Hematopoietic multipotent progenitor cell treated with erythropoietin and hydrocortisone succinate and interleukin-3 and kit ligand, for 15 days (in vitro differentiated cells): ENCODE results near the gene TUBB.
"Not testable (repeated sequence)": the region's sequence is repeated elsewhere in the genome, so short reads cannot be mapped to it uniquely, and the experiment has no call there.

ENCODE experiments used
- DNase-seq: peaks from one replicate; pipeline ENCODE4 v3.0.0-alpha.2; 2015; ENCODE audit warnings: low spot score

The TUBB gene

DNA sequence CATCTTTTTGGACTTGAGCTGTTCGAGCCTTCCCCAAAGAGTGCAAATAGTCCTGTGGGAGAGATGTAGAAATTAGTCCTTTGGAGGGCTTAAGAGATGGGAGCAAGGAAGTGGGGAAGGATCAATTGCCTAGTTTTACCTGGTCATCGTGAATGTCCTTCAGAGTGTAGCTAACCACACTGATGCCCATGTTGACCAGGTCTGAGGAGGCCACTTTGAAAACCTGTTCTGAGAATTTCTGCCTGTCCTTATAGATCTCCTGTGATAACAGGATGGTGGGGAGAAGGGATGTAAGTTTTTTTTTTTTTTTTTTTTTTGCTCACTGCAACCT is 20.4 kb downstream of the TUBB start:
- no peak for DNase-seq

DNA sequence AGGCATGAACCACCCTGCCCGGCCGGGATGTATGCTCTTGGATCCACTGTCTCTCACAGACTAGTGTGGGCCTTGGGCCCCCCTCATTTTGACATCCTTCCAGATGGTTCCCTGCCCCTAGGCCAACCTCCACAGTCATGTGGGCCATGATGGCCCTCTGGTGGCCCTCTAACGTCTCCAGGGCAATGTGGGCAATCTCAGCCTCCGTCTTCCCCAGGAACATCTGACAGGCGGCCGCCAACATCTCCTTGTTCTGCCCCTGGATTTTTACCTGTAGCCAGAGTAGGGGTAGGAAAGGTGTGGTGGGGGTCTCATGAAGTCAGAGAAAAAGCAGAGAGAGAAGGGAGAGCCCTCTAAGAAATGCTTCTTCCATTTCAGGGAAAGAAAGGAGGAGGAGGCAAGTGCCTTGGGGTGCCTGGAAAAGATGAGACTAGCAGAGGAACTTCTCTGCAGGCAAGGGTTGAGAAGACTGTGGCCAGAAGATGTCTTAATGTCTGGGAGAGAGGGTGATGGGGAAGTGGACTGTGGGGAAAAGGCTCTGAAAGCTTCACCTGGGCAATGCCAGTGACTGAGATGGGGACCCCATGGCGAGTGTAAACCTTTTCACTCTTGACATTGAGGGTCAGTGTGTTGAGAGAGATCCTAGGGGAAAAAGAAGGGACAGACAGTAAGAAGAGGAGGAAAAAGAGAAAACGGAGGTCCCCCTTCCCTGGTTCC is 21.1 kb downstream of the TUBB start:
- DNase-seq: no peak

DNA sequence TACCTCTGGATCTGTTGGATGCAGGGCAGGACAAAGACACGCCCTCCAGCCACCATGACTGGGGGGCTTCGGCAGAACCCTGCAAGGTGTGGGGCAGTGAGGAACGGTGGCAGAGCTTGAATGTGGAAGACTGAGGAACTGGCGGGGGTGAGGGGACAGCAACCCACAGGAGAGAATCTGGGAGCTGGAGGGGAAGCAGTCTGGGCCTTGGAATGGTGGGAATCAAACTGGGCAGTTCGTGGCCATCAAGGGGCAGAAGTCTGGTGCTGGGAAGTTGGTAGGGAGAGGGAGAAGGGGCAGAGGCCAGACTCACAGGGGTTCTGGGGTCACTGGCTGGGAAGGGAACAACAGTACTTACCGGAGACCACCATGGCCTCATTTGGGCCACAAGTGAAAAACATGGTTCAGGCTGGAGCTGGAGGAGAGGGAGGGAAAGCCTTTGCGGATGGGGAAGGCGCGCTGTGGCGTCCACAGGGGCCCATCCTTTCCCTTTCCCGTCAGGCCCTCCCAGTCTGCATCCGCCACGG is 21.7 kb downstream of the TUBB start:
- no peak for DNase-seq

DNA sequence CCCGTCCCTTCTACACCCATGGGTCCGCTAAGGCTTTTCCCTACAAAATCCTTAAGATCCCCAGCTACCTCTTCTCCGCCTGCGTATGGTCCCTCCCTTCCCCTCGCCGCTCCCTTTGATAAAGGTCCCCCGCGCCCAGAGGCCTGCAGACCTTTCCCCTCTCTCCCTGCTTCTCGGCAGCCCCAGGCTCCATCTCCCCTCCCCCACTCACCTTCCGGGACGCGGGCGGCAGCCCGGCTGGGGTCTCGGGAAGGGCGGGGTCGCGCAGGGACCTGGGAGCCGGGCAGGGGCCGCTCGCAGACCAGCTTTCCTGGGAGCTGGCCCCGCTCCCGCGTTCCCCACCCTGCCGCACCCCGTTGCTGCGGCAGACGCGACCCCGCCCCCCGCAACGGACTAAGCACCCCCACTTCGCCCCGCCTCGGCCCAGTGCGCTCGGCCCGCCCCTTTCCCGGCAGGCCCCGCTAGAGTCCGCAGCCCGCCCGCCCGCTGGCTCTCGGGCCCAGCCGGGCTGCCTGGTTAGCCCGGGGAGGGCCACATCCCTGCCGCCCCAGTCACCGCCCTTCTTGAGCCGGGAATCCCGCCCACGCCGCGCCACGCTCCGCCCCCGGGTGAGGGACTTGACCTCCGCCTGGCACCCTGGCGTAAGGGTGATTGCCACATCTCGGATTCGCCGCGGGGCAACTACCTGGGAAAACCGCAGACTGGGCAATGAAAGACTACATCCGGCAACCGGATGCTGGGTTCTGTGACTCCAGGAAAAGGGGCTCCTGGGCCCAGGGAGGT is 22.4 kb downstream of the TUBB start, which contains the start of gene FLOT1:
FLOT1 (minus strand) TSS at position 372 of the 783 bp plus-strand sequence. CDS start 498 bp downstream, outside the sequence.
- peak; percentile 92 for DNase-seq

DNA sequence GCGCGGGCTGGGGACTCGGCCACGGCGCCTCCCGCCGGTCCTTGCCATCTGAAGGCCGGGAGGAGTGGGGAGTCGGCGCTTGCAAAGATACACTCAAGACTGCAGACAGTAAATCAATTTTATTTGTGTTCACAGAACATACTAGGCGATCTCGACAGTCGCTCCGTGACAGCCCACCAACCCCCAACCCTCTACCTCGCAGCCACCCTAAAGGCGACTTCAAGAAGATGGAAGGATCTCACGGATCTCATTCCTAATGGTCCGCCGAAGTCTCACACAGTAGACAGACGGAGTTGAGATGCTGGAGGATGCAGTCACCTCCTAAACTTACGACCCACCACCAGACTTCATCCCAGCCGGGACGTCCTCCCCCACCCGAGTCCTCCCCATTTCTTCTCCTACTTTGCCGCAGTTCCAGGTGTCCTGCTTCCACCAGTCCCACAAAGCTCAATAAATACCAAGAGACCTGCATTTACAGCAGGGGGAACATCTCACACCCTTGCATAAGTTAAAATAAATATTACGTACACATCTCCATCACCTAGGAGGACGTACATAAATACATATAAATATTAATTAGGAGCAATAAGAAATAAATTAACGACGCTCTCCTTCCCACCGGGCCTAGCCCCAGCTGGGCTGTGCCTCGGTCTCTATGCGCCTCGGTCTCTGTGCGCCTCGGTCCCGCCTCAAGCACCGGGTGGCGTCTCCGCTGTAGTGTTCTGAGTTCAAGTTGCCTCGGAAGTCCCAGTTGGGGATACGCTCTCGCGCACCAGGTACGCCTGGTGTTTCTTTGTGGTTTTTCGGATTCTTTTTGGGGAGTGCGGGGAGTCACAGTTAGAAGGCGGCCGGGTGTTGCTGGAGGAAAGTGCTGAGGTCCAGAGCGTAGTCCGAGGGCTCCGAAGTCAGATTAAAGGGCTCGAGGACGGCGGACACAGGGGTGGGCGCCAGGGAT is 23.2 kb downstream of the TUBB start:
- peak; percentile 33 for DNase-seq

DNA sequence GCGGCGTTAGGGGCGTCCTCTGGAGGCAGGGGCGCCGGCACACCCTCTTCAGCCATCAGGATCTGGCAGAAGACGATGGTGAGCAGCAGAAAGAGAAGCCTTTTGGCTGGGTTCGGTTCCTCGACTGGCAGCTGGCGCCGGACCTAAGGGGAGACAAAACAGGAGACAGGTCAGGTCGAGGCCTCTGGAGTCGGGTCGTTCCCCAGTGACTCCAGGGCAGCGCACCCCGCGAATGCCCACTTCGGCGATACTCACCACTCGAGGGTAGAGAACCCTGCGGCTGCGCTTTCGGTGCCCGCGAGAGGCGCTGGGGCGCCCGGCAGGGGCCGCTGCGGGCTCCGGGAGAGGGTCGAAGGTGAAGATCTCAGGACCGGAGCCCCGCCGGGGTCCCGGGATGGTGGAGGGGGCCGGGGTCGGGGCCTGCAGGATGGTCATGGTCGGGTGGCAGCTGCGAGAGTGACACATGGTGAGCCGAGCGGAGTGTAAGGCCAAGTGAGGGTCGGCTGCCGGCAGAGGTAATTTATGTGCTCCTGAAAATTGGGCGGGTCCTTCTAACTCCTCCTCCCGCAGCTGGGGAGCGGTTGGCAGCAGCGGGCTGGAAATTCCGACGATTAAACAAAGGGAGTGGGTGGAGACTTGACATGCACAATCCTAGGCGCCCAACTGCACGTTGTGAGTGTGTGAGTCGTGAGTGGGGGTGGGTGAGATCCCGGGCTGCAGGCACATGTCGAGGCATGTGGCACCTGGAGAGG is 24.1 kb downstream of the TUBB start, which contains the start of gene IER3:
IER3 (minus strand) TSS at position 494 of the 752 bp plus-strand sequence; CDS start at position 465, 29 bp downstream.
- DNase-seq: peak; percentile 74

DNA sequence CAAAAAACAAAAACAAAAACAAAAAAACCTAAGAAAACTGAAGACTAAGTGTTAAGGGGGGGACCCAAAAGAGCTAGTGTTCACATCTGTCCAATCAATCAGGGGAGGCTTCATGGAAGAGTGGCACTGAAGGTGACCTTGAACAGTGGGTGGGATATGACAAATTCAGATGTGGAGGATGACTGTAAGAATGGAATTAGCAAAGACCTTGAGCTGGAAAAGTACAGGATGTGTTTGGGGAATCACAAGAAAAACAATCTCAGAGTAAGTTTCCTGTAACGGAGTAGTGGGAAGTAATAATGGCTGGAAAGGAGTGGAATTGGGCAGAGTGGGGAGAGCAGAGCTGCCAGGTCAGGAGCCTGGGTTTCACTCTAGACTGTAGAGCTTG is 27.1 kb downstream of the TUBB start:
- DNase-seq: no peak

DNA sequence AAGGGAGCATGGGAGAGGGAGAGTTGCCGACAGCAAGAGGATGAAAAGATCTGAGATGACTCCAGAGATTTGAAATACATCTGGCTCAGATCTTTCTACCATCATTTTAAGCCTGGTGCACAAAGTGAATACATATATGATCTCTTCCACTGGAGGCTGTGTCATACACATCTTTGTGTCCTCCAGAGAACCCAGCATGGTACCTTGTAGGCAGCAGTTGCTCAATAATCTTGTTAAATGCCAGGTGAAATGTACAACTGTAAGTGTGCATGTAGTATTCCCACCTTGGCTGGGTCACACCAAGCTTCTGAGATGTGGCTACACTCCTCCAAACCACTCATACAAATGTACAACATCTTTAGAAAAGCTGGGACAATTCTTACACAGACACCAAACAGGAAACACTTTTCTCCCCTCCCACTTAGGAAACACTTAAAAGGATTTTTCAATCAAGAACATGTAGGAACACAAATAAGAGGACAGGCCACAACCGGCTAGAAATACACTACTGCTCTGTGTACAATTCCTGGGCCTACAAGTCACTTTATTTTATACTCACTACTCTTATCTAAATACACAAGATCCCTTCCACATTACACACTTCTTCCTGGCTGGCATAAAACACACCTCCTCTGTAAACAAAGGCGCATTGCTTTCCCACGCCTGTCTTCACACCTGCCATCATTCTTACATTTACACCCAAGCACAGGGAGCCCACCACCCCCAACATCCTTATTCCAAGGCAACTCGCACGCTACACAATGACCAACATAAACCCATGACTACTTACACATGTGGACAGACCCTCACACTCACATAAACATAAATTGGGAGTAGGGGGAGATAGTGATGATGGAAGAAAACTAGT is 28.0 kb downstream of the TUBB start:
- no peak for DNase-seq

DNA sequence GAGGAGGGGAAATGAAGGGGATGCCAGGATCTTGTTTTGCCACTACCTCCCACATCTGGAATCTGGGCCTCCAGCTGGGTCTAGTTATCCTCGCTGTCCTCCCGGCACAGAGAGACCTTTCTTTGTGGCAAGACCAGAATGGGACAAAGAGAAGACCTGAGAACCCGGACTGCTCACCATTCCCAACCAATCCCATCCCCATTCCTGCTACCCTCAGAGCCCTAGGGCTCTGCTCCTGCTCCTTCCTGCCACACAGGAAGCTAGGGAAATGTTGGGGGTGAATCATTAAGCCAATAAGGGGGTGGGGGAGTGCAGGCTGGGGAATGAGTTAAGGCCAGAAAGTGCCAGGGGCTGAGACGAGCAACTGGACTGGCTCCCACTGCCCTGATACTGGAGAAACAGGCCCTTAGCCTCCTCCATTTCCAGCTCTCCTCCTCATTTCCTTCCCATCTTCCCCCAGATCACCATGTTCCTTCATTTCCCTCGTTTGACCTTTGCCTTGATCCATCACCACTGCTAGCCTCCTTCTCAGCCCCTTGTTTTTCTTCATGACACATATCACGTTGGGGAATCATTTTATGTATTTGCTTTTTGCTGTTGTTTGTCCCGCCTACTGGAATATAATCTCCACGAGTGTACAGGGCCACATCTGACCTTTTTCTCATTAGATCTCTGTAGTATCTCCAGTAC is 28.8 kb downstream of the TUBB start:
- no peak for DNase-seq

DNA sequence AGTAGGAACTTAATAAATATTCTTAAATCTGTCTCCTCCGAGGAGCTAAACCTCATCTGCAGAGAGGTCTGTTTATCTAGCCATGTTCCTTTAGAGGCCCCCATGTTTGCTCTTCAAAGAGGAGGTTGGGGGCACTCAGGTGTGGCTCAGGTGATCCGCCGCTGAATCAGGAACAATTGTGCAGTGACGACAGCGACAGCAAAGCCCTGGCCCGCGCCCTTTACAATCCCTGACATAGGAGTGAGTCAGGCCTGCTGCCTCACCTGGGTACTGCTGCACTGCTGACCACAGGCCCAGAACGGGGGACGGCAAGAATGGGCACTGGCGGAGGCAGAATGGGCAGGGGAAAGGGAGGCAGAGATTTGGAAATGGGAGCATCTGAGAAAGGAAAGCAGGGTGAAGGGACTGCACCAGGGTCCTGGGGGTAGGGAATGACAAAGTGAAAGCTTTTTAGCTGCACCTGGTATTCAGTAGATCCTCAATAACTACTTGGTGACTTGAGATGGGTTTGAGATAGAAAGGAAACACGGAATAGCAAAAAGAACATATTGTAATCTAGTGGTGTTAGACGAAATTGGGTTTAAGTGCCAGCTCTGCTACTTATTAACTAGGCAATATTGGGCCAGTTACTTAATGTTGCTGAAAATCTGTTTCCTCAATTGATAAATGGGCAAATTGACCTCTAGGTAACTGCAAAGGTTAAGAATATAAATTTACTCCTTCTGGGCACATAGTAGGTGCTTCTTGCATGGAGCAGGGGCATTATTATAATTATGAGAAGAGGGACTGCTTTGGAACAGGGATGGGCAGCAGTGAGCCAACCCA is 29.6 kb downstream of the TUBB start:
- DNase-seq: no peak

DNA sequence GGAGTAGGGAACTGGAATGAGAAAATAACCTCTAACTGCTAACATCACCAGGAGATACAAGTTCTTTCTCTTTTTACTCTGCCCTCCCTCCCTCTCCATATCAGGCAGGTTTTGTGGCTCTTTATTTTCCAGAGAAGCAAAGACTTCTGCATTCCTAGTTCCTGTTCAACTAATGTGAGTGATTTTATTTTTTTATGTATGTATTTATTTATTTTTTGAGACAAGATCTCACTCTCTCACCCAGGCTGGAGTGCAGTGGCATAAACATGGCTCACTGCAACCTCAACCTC is 30.2 kb downstream of the TUBB start:
- DNase-seq: no peak

DNA sequence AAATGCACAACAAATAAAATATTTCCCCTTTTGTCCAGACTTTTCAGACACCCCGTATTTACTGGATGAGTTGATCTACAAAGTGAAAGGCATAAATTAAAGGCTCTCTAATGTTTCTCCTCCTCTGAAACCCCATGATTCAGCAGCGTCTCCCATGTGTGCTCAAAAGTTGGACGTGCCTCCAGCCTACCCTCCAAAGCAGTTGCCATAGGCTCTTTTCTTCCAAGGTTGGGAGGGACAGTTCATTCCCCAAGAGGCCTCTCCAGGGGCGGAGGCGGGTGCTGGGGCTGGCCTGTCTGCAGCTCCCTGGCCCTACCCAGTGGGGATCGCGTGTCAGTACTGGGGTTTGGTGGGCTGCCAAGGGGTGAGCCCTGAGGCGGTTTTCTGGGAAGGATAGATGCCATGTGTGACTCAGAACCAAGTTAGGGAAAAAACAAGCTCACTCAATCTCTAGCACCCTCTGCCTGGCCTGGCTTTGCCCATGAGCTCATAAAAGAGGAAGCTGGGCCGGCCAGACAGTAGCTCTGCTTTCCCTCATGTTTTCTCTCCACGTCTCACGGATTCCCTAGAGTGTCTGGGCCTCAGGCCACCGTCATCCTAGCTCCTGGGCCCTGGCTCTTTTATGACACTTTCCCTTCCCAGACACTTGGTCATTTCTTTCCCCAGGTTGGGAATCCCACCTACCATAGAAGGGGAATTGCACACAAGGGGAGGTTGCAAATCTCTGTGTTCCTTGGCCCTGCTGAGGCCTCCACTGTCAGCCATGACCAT is 32.2 kb downstream of the TUBB start:
- DNase-seq: peak; percentile 59

DNA sequence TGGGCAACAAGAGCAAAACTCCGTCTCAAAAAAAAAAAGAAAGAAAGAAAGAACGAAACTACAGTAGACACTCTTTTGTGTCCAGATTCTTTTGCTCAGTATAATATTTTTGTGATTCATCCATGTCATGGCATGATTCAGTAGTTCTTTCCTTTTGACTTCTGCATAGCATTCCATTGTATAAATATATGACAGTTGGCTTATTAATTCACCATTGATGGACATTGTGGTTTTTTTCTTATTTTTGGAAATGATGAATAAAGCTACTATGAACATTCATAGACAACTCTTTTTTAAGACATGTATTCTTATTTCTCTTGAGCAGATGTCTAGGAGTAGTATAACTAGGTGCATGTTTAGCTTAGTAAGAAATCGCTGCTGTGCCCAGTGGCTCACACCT is 34.5 kb downstream of the TUBB start:
- DNase-seq: no peak

DNA sequence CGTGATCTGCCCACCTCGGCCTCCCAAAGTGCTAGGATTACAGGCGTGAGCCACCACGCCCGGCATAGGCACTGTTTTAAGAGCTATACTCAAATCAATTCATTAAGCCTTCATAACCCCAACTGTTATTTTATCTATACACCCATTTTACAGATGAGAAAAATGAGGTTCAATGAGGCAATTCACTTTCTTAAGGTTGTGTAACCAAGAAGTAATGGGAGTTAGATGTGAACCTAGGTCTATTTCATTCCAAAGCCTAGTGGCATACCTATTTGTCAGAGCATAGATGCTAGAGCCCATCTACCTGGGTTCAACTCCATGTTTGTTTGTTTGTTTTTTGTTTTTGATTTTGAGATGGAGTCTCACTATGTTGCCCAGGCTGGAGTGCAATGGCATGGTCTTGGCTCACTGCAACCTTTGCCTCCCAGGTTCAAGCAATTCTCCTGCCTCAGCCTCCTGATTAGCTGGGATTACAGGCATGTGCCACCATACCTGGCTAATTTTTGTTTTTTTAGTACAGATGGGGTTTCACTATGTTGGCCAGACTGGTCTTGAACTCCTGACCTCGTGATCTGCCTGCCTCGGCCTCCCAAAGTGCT is 36.4 kb downstream of the TUBB start:
- DNase-seq: not testable (repeated sequence)

DNA sequence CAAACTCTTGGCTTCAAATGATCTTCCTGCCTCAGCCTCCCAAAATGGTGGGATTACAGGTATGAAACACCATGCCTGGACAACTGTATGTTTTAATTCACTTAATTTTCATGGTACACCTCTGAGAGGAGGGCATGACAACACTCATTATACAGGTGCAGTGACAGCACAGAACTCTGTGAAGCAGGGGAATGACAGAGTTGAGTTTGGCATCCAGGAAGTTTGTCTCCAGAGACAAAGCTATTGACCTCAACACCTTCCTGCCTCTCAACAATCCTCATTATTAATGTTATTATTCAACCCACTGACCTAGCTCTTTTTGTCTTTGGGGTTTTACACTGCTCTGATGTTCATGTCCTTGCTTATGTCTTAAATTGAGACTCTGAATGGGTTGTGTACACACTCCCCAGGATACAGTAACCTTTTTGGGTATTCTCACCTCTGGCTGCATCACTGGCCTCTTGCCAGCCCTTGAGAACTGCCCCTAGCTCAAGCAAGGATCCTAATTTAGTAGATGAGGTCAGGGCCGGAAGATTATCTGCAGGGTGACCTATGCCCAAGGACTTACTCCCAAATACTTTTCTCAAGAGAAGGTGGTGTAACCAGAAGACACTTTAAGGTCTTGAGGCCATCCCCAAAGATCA is 37.2 kb downstream of the TUBB start:
- no peak for DNase-seq

DNA sequence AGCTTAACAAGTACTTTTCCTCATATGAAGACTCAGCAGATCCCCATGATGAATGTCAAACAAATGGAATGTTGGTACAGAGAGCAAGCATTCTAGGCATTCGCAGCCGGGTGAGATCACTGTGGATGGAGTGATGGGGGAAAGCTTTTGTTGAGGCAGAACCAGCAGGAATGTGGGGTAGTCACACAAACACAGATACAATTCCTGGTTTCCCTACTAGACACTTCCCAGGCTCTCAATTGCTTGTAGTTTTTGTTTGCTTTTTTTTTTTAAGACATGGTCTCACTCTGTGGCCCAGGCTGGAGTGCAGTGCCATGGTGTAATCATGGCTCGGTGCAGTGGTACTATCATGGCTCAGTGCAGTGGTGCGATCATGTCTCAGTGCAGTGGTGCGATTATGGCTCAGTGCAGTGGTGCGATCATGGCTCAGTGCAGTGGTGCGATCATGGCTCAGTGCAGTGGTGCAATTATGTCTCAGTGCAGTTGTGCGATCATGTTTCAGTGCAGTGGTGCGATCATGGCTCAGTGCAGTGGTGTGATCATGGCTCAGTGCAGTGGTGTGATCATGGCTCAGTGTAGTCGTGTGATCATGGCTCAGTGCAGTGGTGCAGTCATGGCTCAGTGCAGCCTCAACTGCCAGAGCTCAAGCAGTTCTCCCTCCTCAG is 39.6 kb downstream of the TUBB start:
- DNase-seq: no peak

DNA sequence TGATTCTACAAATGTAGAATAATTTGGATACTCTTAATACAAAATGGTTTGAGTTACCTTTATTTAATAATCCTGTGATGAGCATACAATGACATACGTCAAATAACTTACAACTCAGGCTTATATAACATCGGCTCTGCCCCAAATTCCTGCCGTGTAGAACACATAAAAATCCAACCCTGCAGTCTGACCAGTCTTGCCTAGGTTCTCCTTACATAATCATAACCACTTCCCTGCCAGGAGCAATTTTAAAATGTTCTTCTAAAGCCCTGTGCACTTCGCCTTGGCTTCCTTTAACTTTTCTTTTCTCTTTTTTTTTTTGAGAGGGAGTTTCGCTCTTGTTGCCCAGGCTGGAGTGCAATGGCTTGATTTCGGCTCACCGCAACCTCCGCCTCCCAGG is 40.4 kb downstream of the TUBB start:
- no peak for DNase-seq
